ENCODE measurements around the gene SORCS3.

SORCS3 gene

GRCh38 chr10:104779701-104780100 is 138.6 kb downstream of the SORCS3 start:
- no peak for DNase-seq

- no peak for DNase-seq
Measured at GRCh38 chr10:104780165-104780564, 139.1 kb downstream of the SORCS3 start.

GRCh38 chr10:104780946-104781595 is 140.0 kb downstream of the SORCS3 start:
- no peak for DNase-seq

- DNase-seq = no peak
Measured at GRCh38 chr10:104784452-104784851, 143.4 kb downstream of the SORCS3 start.

GRCh38 chr10:104791471-104791870 is 150.4 kb downstream of the SORCS3 start:
- DNase-seq = no peak

- DNase-seq = no peak
Measured at GRCh38 chr10:104795411-104795810, 154.3 kb downstream of the SORCS3 start.

GRCh38 chr10:104796823-104797222 is 155.7 kb downstream of the SORCS3 start:
- no peak for DNase-seq

- DNase-seq = no peak
Measured at GRCh38 chr10:104802941-104803340, 161.9 kb downstream of the SORCS3 start.

- DNase-seq = no peak
Measured at GRCh38 chr10:104804880-104805279, 163.8 kb downstream of the SORCS3 start.

GRCh38 chr10:104806801-104807200 is 165.7 kb downstream of the SORCS3 start:
- no peak for DNase-seq

GRCh38 chr10:104807581-104808310 is 166.7 kb downstream of the SORCS3 start:
- DNase-seq = no peak

- DNase-seq = no peak
Measured at GRCh38 chr10:104809288-104810090, 168.4 kb downstream of the SORCS3 start.

GRCh38 chr10:104811166-104811565 is 170.1 kb downstream of the SORCS3 start:
- DNase-seq = no peak

- no peak for DNase-seq
Measured at GRCh38 chr10:104816501-104816900, 175.4 kb downstream of the SORCS3 start.

- no peak for DNase-seq
Measured at GRCh38 chr10:104819731-104820130, 178.6 kb downstream of the SORCS3 start.

GRCh38 chr10:104822088-104822487 is 181.0 kb downstream of the SORCS3 start:
- DNase-seq = no peak

GRCh38 chr10:104824380-104825006 is 183.4 kb downstream of the SORCS3 start:
- no peak for DNase-seq

GRCh38 chr10:104831272-104831671 is 190.2 kb downstream of the SORCS3 start:
- DNase-seq = no peak

- no peak for DNase-seq
Measured at GRCh38 chr10:104834580-104834979, 193.5 kb downstream of the SORCS3 start.

GRCh38 chr10:104835422-104835821 is 194.3 kb downstream of the SORCS3 start:
- no peak for DNase-seq

GRCh38 chr10:104842704-104843103 is 201.6 kb downstream of the SORCS3 start:
- DNase-seq = no peak

- DNase-seq = no peak
Measured at GRCh38 chr10:104844073-104844472, 203.0 kb downstream of the SORCS3 start.

GRCh38 chr10:104850023-104850422 is 208.9 kb downstream of the SORCS3 start:
- DNase-seq = no peak

Data from CD4-positive, alpha-beta T cell treated with Interleukin-6 for 4 hours (primary cell).